Measurements from ENCODE around the gene RHOT2. TPM values are rescaled to one million over a fixed set of nuclear protein-coding genes. Genes with fewer than 3 reads are reported as not detected.
A peak's percentile ranks its signal among the peaks of the same experiment; 100 is the strongest.

Gene RHOT2
- total and polyA plus RNA-seq, 9 of the 15 experiments (the other 6 are each of a cell fraction or from before 2014, with no cell fraction given): 5.0 to 373 (median 112) TPM

DNA sequence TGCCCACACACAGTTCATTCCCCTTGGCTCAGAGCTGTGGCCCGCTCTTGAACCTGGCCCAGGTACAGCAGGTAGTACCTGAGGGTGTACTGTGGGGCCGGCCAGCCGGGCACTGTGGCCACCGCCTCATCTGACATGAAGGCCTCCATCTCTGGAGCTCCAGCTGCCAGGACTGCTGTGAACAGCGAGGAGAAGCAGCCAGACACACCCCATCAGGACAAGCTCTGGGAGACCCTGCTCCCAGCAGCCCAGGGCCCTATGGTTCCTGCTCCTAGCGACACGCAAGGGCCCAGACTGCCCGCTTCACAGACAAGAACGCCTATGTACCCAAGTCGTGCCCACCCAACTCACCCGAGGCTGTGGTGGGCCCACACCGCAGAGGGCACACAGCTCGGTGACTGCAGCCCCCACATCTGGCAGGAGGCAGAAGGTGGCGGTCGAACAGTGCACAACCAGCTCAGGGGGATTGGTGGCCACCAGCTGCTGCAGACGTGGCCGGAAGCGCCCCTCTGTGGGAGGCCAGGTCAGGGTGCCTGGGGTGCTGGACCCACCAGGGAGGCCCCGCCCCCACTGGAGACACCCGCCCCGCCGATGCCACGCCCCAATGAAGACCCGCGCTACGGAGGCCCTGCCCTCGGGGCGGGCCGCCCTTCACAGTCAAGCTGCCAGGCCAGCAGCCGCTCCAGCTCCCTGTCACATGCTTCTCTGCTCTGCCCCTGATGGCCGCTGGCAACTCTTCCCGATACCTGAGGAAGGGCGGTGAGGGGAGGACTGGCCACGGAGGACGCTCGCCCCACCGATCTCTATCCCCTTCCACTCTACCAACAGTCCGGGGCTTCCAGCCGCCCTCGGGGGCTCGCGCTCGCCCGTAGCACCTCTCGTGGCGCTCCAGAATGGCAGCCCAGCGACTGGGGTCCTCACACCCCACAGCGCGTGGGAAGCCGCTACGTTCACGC lies 11.2 kb downstream of the RHOT2 start (continued):
- TF ChIP-seq, protein P1, sequence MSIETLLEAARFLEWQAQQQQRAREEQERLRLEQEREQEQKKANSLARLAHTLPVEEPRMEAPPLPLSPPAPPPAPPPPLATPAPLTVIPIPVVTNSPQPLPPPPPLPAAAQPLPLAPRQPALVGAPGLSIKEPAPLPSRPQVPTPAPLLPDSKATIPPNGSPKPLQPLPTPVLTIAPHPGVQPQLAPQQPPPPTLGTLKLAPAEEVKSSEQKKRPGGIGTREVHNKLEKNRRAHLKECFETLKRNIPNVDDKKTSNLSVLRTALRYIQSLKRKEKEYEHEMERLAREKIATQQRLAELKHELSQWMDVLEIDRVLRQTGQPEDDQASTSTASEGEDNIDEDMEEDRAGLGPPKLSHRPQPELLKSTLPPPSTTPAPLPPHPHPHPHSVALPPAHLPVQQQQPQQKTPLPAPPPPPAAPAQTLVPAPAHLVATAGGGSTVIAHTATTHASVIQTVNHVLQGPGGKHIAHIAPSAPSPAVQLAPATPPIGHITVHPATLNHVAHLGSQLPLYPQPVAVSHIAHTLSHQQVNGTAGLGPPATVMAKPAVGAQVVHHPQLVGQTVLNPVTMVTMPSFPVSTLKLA (conservative IDR thresholded peaks at IDR 0.05): peak in 1 of 2 experiments; percentile 55; a peak in 3 of 4 replicates
- TF ChIP-seq ZBTB11 (CRISPR knock-in tag; IDR thresholded peaks at IDR 0.05): no peak
- peak; percentile 17; the same call in 1 of the 2 replicates for TF ChIP-seq SMARCA4 (IDR thresholded peaks at IDR 0.05)
- peak; percentile 14; the same call in 1 of the 2 replicates for TF ChIP-seq MTA3 (IDR thresholded peaks at IDR 0.05; ENCODE audit: borderline replicate concordance)
- 0 out of 4 replicates have a peak, but pooled peaks of 1 of the 2 experiments have one; percentile 23 for TF ChIP-seq KDM4B (IDR thresholded peaks at IDR 0.05; ENCODE audit: borderline replicate concordance in 2 of 2, low read depth in 1 of 2)
- TF ChIP-seq E2F4 (CRISPR knock-in tag; IDR thresholded peaks at IDR 0.05; ENCODE audit: low read depth): 0 out of 2 replicates have a peak, but pooled peaks have one; percentile 25
- TF ChIP-seq FOXP1 (CRISPR knock-in tag; IDR thresholded peaks at IDR 0.05): 0 out of 2 replicates have a peak, but pooled peaks have one; percentile 47
- TF ChIP-seq CTBP1 (IDR thresholded peaks at IDR 0.05; ENCODE audit: borderline replicate concordance): 0 out of 2 replicates have a peak, but pooled peaks have one; percentile 5
- peak; percentile 40; the same call in 1 of the 2 replicates for TF ChIP-seq DPF2 (IDR thresholded peaks at IDR 0.05)
- peak; percentile 28; the same call in 1 of the 2 replicates for TF ChIP-seq KLF13 (tag; IDR thresholded peaks at IDR 0.05; ENCODE audit: borderline replicate concordance, low read depth)
- no peak for TF ChIP-seq ZFP30 (CRISPR knock-in tag; IDR thresholded peaks at IDR 0.05; ENCODE audit: borderline replicate concordance)
- TF ChIP-seq, protein P2, sequence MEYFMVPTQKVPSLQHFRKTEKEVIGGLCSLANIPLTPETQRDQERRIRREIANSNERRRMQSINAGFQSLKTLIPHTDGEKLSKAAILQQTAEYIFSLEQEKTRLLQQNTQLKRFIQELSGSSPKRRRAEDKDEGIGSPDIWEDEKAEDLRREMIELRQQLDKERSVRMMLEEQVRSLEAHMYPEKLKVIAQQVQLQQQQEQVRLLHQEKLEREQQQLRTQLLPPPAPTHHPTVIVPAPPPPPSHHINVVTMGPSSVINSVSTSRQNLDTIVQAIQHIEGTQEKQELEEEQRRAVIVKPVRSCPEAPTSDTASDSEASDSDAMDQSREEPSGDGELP (CRISPR knock-in tag; IDR thresholded peaks at IDR 0.05; ENCODE audit: borderline replicate concordance): peak; percentile 9; the same call in 1 of the 2 replicates
- TF ChIP-seq SP2 (IDR thresholded peaks at IDR 0.05; ENCODE audit: extremely low read depth, low read depth, low read length, poor library complexity, severe bottlenecking): no peak
- no peak; the same call in 1 of the 2 replicates for TF ChIP-seq TRIM28 (IDR thresholded peaks at IDR 0.05)
- no peak for TF ChIP-seq ARID3A (IDR thresholded peaks at IDR 0.05; ENCODE audit: borderline replicate concordance, low read depth, low read length)

All from K562 (cell line).